DMS53 (cell line): ENCODE data around the gene ABCC11.

Experiments
- DNase-seq: peaks from one replicate; lab custom pipeline; 2025; lab: John Stamatoyannopoulos, UW

ABCC11 gene

GRCh38 chr16:48129926-48130325 lies 117.4 kb downstream of the ABCC11 start:
- DNase-seq, result peak; percentile 14

- DNase-seq, result no peak
These were observed 118.6 kb downstream of the ABCC11 start for GRCh38 chr16:48128769-48129168.

- peak; percentile 61 for DNase-seq
These were observed 120.3 kb downstream of the ABCC11 start for GRCh38 chr16:48126801-48127644.

- DNase-seq, result no peak
These were observed 121.5 kb downstream of the ABCC11 start for GRCh38 chr16:48125888-48126287.

- DNase-seq, result no peak
These were observed 123.1 kb downstream of the ABCC11 start for GRCh38 chr16:48124266-48124665.

- DNase-seq, result peak; percentile 68
These were observed 124.1 kb downstream of the ABCC11 start for GRCh38 chr16:48123104-48123788.

- DNase-seq, result no peak
These were observed 126.1 kb downstream of the ABCC11 start for GRCh38 chr16:48121276-48121675.

GRCh38 chr16:48118841-48119240 lies 128.5 kb downstream of the ABCC11 start:
- DNase-seq, result no peak

GRCh38 chr16:48117217-48118105 lies 129.9 kb downstream of the ABCC11 start:
- peak; percentile 56 for DNase-seq
